PFSK-1 (cell line): Measurements from ENCODE around the gene TMEM254.

Experiments used
- FOXP2 ChIP-seq: optimal IDR thresholded peaks from 2 replicates; pipeline ENCODE3; 2011; ENCODE audit warnings: borderline replicate concordance, control low read depth, inconsistent platforms; ENCODE audit not compliant: insufficient read depth; ENCODE audit errors: extremely low read length, extremely low read depth
- POLR2AphosphoS5 ChIP-seq: IDR thresholded peaks from 2 replicates; pipeline ENCODE4 v1.6.1; 2012; ENCODE audit warnings: low read depth, mild to moderate bottlenecking, control low read depth, low read length, moderate library complexity
- REST ChIP-seq, 2 experiments: IDR thresholded peaks; 2 replicates each; pipeline versions ENCODE4 v1.6.1 to v1.8.0; 2011 to 2012; ENCODE audit warnings: low read depth in 2 of 2, low read length in 2 of 2, control low read depth in 1 of 2, inconsistent platforms in 1 of 2, mild to moderate bottlenecking in 1 of 2, moderate library complexity in 1 of 2; ENCODE audit not compliant: insufficient read depth in 1 of 2
- SIN3A ChIP-seq: IDR thresholded peaks from 2 replicates; pipeline ENCODE4 v1.6.1; 2012; ENCODE audit warnings: mild to moderate bottlenecking, low read length, moderate library complexity, borderline replicate concordance; ENCODE audit not compliant: insufficient read depth
- TAF1 ChIP-seq: IDR thresholded peaks from 2 replicates; pipeline ENCODE4 v1.6.1; 2012; ENCODE audit warnings: low read length, control low read depth, borderline replicate concordance; ENCODE audit not compliant: insufficient read depth

TMEM254 gene

GRCh38 chr10:80050752-80051151 lies 27.7 kb upstream of the TMEM254 start:
- TF ChIP-seq REST (IDR thresholded peaks at IDR 0.05; ENCODE audit: insufficient read depth in 1 of 2, low read depth in 2 of 2, low read length in 2 of 2) (no peak), TAF1 (no peak), FOXP2 (no peak), SIN3A (no peak), POLR2AphosphoS5 (no peak)

GRCh38 chr10:80051993-80052392 lies 26.5 kb upstream of the TMEM254 start:
- no peak for TF ChIP-seq FOXP2
- TF ChIP-seq POLR2AphosphoS5, result no peak
- no peak for TF ChIP-seq TAF1
- no peak for TF ChIP-seq SIN3A
- no peak for TF ChIP-seq REST (IDR thresholded peaks at IDR 0.05; ENCODE audit: insufficient read depth in 1 of 2, low read depth in 2 of 2, low read length in 2 of 2)

GRCh38 chr10:80055760-80056159 lies 22.7 kb upstream of the TMEM254 start:
- TF ChIP-seq TAF1 (no peak), FOXP2 (no peak), SIN3A (no peak), POLR2AphosphoS5 (no peak), REST (IDR thresholded peaks at IDR 0.05; ENCODE audit: insufficient read depth in 1 of 2, low read depth in 2 of 2, low read length in 2 of 2) (no peak)

- TF ChIP-seq REST (IDR thresholded peaks at IDR 0.05; ENCODE audit: insufficient read depth in 1 of 2, low read depth in 2 of 2, low read length in 2 of 2), result no peak
- no peak for TF ChIP-seq SIN3A
- TF ChIP-seq FOXP2, result no peak
- TF ChIP-seq POLR2AphosphoS5, result no peak
These were observed 21.3 kb upstream of the TMEM254 start for GRCh38 chr10:80057171-80057570.

GRCh38 chr10:80064120-80064886 lies 14.2 kb upstream of the TMEM254 start:
- TF ChIP-seq POLR2AphosphoS5, result no peak
- no peak for TF ChIP-seq REST (IDR thresholded peaks at IDR 0.05; ENCODE audit: insufficient read depth in 1 of 2, low read depth in 2 of 2, low read length in 2 of 2)
- TF ChIP-seq FOXP2, result no peak
- no peak for TF ChIP-seq TAF1
- TF ChIP-seq SIN3A, result no peak
